Esophagus mucosa (tissue), 1 donor: ENCODE measurements around the gene ELMOD3. TPM values are rescaled to one million over a fixed set of nuclear protein-coding genes. Genes with fewer than 3 reads are reported as not detected.
"Not testable (repeated sequence)": the region's sequence is repeated elsewhere in the genome, so short reads cannot be mapped to it uniquely, and the experiment has no call there.

ENCODE experiments used
- ATAC-seq: fragments of 200-7000 bp; cut with Tn5 transposase; one replicate; pipeline ENCODE4 v1.9.1; 2020
- total RNA-seq: library from RNA; stranded (reverse); gene quantifications from one replicate; pipeline ENCODE4 v1.2.4, GENCODE V29; 2023
- donor health status: DM: yes; HTN: yes; CAD: no.

The ELMOD3 gene
- total RNA-seq, result 8.1 TPM

DNA sequence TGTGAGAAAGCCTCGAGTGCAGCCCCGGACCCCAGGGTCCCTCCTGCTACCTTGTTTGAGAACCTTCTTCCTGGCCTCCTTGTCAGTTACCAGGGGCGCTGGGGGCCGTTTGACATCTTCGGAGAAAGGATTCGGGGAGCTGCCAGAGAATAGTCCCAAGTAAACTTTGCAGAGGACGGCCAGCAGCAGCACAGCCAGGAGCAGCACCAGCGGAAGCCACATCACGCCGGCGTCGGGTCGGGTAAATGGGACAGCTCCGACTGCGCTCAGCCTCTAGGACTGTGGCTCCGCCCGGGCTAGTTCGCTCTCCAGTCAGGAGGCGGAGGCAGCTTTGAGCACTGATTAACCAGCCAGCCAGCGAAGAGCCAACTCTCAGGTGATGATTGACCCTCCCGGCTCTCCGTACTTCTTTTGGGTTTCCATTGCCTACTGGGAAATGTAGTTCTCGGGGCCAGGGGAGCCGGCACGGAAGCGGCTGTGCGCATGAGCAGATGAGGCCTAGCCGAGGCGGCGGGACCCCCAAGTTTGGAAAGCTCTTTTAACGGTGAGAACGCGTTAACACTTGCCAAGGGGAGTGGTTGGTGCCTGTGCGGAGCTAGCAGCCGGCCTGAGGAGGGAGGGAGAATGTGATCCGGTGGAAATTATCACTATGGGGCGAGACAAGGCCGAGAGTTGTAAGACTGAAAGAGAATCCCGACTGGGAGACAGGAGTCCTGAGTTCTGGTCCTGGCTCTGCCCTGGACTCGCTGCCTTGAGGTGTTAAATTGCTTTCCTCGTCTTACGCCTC is at the start of gene ELMOD3, which contains the start of gene RETSAT:
Gene ELMOD3, plus strand, starts transcription at position 484 of the 787 bp plus-strand sequence. CDS start 2,430 bp downstream, outside the sequence.
Gene RETSAT, minus strand, starts transcription at position 243 of the 787 bp plus-strand sequence. Its CDS starts 21 bp downstream, at position 222.
- peak; percentile 98 for ATAC-seq

DNA sequence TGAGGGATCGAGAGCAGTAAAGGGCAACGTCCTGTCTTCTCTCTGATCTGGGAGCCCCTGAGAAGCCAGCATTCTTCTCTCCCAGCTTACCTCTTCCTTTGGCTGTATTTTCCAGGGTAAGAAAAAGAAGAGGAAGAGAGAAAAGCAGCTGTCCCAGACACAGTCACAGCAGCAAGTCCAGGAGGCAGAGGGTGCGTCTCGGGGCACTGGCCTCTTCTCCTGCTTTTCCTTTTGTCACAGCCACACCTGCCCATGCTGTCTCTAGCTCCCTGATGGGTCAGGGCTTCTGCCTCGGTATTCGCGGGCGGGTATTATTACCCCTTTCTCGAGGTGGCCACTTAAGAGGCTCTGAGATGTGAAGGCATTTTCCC is 47.1 kb upstream of the ELMOD3 start:
- ATAC-seq, result no peak

DNA sequence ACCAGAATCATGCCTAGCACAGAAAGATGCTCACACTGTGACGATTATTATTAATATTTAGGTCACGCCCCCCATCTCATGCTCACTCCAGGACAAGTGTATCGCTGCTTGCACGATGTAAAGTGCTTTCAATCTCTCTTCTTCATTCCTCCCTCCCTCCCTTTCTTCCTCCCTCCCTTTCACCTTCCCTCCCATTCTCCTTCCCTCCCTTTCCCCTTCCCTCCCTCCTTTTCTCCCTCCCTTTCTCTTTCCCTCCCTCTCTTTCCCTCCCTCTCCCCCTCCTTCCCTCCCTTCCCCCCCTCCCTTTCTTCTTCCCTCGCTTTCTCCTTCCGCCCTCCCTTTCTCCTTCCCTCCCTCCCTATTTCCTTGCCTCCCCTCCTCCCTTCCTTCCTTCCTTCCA is 46.4 kb upstream of the ELMOD3 start:
- no peak for ATAC-seq

DNA sequence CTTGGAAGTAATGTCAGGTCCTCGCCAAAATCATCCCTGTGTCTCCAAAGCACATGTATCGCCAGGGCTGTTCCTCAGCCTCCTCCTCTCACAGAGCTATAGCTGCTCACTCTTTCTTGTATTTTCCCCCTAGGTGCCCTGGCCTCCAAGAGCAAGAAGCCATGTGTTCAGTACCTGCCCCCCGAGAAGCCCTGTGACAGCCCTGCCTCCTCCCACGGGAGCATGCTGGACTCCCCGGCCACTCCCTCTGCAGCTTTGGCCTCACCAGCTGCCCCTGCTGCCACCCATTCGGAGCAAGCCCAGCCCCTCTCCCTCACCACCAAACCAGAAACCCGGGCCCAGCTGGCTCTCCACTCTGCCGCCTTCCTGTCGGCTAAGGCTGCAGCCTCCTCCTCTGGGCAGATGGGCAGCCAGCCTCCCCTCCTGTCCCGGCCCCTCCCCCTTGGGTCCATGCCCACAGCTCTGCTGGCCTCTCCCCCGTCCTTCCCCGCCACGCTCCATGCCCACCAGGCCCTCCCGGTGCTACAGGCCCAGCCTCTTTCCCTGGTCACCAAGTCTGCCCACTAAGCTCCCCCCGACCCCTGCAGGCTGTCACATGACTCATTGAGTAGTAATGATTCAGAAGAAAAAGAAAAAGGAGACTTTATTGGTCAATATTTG is 45.5 kb upstream of the ELMOD3 start:
- ATAC-seq, result peak; percentile 20

DNA sequence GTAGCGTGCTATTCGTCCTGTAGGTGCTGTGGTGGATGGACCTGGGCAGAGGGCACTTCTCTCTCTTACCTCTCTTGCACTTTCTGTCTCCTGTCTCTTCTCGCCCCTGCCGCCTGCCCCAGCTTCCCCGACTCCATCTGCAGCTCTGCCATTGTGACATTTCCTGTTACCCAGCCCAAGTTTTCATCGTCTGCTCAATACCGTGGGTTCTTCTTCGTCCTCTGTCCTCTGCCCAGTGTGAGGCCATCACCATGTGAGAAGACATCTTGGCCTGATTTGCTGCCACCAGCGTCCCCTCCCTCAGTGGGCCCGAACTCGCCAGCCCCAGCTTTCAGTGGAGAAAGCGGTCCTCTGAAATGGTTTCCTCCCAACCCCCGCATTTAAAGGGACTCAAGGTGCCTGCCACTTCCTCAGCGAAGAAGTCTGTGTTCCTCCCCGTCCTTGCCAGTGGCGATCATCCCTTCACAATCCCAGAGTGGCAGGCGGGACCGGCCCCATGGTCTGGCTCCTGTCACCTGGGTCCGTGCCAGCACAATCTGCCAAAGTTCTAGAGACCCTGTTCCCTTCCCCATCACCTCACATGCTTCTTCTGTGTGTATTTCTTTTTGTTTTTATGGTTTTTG is 44.8 kb upstream of the ELMOD3 start:
- ATAC-seq, result no peak

DNA sequence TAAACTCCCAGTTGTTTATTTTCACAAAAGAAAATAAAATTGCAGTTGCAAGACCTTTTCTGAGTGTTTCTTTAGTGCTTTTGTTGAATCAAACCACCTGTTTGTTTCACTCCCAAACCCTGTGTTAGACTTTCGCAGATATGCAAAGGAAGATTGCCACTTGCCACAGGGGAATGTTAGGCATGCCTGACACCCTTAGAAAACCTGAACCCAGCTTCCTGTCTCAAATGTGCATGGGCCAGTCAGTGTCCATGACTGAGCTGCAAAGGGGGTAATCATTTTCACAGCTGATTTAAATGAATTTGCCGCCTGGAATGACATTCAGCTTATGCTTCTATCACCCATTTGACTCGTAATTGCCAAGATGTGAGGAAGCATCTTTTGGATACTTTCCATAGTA is 44.2 kb upstream of the ELMOD3 start:
- ATAC-seq, result no peak

DNA sequence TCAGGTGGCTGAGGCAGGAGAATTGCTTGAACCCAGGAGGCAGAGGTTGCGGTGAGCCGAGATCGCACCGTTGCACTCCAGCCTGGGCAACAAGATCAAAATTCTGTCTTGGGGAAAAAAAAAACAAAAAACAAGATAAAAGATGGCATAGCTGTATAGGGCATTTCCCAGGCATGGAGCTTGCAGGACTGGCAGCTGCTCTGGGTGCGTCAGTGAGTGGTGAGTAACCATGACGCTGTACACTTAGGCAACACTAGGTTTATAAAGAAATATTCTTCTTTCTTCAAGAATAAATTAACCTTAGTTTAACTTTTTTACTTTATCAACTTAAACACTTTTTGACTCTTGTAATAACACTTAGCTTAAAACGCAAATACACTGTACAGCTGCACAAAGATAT is 42.2 kb upstream of the ELMOD3 start:
- ATAC-seq, result peak; percentile 75

DNA sequence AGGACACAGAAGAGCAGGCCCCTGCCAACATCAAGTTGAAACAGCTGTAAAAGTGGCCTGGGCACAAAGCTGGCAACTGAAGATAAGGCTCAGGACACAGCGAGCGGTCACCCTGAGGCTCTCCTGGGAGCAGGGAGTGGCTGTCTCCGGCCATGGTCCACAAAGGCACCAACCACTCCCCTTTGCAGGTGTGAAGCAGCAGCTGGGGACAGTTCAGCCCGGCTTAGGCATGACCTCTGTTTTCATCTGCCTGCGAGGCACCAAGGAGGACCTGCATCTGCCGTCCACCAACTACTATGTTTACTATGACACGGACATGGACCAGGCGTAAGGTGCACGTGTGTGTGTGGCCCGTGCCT is 39.7 kb upstream of the ELMOD3 start:
- ATAC-seq, result no peak

DNA sequence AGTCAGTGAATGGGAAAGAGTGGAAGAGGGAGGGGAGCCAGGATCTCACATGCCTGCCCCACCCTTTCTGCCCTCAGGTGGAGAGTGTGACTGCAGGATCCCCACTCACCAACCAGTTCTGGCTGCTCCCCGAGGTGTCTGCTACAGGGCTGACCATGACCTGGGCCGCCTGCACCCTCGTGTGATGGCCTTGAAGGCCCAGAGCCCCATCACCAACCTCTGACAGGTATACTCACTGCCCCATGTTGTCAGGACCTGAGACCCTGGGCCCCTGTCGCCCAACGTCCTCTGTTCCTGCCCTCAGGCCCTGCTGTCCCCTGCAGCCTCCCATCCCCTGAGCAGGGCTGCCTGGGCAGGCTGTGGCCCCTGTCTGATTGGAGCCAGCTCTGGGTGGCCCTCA is 38.6 kb upstream of the ELMOD3 start:
- ATAC-seq, result not testable (repeated sequence)

DNA sequence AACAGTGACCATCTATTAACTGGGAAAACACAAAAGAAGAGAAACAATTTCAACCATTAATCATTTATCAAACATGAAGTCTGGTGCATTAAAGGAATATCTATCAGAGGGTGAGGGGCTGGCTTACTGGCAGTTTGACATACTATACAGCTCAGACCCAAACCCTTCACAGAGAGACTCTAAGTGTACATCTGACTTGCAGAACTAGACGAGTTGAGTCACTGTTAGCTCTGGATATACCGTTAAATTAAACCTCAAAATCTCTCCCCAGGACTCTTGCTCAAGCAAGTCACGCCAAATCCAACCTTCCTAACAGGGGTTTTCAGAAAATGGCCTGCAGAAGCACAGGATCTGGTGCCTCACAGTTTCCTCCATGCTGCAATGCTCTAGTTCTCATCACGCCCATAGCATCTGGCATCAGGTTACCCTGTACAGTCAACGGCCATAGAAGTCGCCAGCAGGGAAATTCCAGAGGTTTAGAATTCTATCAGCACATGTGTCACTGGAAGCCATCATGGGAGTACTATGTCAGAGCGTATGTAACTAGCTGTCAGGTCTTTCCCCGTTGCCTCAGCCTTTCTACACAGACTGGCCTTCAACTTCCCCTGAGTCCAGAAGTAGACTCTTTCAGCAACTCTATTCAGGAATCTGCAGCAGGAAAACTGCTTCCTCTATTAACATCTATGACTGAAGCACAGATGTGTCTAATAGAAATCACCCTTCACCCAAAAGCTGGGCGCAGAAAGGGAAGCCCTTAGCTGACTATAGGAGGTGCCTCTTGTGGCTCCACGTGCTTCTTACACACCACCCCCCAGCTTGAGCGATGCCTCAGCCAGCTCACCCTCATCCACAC is 36.1 kb upstream of the ELMOD3 start:
- ATAC-seq, result peak; percentile 42

DNA sequence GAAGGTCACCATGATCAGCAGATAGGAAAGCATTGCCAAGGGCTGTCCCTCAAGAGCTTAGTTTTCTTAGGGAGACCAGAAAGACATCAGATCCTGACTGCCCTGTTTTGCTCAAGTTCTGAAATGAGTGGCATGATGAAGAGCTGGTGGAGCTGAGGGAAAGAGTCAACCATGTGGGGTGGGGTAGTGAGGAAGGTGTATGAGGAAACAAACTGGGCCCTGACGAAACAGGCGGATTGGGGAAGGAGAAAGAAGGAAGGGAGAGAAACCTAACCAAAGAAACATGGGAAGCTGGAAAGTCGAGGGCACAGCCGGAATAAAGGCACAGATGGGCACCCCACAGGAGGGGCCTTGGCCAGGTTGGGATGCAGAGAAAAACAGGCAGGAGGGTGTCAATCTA is 34.8 kb upstream of the ELMOD3 start:
- ATAC-seq, result no peak

DNA sequence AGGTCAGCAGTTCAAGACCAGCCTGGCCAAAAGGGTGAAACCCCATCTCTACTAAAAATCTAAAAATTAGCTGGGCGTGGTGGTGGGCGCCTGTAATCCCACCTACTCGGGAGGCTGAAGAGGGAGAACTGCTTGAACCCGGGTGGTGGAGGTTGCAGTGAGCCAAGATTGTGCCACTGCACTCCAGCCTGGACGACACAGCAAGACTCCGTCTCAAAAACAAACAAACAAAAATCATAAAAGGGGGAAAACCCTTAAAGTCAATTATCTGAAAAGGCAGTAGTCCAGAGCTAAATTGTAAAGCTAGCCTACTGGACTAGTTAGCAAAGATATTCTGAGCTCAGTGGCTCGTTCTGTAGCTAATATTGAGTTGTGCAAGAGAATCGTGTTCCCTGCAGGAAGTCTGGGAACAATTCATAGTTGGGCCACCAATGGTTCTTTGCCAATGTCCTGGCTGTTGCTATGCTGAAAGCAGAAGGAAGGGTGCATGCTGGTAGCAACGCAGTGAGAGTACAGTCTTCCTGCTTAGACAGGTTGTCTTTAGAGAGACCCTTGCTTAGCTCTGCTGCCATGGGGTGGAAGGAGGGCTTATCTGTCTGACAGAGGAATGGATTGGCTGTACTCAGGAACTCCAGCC is 31.1 kb upstream of the ELMOD3 start:
- ATAC-seq, result no peak

DNA sequence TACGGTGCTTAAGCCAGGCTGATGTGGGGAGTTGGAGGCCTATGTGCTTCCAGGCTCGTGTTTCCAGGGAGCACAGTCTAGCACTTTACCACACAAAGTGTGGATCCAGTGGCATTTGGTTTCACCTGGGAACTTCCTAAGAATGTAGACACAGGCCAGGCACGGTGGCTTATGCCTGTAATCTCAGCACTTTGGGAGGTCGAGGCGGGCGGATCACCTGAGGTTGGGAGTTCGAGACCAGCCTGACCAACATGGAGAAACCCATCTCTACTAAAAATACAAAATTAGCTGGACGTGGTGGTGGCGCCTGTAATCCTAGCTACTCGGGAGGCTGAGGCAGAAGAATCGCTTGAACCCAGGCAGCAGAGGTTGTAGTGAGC is 30.6 kb upstream of the ELMOD3 start:
- not testable (repeated sequence) for ATAC-seq

DNA sequence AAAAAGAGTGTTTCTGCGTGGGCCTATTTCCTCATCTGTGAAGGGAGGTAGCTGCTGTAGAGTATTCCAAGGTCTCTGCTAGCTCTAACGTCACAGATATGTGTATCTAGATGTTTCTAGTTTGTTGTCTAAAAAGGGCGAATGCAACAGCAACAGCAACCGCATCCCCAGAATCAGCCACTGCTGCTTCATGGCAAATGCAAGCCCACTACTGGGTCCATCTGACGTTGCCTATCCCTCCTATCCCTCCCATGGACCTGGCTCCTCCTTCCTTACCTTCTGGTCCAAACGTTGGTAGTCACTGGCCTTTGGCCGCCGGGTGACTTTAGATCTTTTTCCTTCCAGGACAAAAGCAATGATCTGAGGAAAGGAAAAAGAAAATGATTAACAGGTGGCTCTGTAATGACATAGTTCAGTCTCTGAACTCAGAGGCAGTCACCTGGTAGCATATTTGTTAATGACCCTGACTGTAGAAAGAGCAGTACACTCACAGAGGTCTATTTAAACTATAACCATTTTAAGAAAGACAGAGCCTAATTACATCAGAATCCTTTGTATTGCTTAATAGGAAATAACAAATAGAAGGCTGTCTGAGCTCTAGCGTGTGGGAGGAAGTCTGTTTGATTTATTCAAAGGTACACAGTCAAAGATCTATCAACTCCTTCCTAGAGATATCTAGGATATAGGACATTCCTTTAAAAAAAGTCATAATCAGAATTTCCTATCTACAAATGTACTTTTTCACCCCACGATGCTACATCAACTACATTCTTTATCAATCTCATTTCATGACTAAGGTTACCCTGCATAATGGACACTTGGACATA is 29.7 kb upstream of the ELMOD3 start:
- ATAC-seq, result no peak

DNA sequence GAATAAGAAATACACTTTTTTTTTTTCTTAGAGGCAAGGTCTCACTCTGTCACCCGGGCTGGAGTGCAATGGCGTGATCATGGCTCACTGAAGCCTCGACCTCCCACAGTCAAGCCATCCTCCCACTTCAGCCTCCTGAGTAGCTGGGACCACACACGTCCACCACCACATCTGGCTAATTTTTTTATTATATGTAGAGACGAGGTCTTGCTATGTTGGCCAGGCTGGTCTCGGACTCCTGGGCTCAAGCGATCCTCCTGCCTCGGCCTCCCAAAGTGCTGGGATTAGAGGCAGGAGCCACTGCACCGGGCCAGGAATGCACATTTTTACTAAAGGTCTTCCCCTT is 29.1 kb upstream of the ELMOD3 start:
- ATAC-seq, result no peak

DNA sequence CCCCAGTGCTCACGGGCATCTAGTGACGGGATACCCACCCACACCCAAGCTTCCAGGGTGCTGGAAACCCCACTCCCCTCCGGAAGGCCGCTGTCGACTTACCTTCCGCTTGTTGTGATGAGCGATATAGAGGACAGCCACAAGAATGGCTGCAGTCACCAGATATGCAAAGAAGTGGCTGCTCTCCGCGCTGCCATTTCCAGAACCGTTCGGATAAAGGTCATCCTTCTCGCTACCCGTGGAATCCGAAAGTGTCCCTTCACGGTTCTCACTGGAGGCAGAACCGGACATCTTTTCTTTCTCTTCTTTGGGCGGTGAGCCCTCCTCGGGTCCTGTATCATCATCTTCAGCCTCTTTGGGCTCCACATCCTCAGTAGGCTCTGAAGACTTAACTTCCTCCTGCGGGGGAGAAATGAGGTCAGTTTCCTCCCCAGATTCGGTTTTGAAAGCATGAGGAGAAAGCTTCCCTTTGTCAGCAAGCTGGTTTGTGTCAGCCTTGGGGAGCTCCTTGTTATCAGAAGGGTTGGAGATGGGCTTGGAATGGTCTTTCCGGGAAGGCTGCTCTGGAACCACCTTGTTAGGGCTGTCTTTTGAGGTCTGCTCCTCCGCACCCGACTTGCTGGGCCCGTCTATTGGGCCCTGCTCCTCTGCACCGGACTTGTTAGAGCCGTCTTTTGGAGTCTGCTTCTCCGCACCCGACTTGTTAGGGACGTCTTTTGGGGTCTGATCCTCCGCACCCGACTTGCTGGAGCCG is 28.0 kb upstream of the ELMOD3 start:
- peak; percentile 12 for ATAC-seq

DNA sequence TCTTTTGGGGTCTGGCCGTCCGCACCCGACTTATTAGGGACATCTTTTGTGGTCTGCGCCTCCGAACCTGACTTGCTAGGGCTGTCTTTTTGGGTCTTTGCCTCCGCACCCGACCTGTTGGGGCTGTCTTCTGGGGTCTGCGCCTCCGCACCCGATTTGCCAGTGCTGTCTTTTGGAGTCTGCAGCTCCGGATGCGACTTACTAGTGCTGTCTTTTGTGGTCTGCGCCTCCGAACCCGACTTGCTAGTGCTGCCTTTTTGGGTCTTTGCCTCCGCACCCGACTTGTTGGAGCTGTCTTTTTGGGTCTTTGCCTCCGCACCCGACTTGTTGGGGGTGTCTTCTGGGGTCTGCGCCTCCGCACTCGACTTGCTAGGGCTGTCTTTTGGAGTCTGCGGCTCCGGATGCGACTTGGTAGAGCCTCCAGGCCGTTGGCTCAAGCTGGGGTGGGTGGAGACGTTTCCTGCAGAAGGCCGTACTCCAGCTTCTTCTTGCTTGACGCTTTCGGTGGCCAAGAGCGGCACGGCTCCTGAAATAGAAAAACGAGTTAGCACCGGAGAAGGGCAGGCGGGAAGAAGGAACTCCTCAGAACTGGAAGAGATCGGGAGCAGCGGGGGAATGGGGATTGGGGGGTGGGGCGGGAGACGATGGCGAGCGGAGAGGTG is 27.3 kb upstream of the ELMOD3 start:
- ATAC-seq, result peak; percentile 57

DNA sequence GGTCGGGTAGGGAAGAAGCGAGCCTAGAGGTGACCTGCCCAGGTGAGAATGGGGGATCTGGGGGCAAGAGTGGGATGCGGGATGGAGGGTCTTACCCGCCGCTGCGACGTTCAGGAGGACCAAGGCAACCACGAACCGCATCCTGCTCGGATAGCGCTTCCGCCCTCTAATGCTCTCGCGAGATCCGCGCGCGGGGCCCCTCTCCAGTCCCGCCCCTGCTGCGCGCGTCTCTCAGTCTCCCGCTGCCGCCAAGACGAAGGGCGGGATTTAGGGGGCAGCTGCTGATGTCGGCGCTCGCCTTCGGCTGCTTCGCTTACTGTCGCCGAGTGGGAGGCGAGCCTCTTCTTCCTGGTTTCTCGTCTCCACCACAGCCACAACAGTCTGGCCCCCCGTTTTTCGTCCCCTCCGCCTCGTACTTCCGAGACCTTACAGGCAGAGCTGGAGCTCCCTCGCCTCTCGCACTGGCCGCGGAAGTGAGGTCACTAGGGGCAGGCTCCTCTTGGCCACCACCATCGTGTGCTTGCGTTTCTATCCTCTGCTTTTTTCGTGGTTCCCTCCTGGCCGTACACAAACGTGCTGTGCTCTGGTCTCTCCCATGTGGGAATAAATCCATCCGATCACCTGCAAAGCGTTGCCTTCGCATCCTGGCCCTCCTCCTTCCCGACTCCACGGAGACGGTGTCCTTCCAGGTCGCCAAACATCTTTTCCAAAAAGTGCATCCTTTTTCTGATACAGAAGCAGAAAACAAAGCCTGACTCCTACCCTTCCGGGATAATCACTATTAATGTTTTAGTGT is 26.5 kb upstream of the ELMOD3 start, which contains the start of gene TGOLN2:
Gene TGOLN2, minus strand, starts transcription at position 168 of the 796 bp plus-strand sequence. Its CDS starts 27 bp downstream, at position 141.
- peak; percentile 99 for ATAC-seq

DNA sequence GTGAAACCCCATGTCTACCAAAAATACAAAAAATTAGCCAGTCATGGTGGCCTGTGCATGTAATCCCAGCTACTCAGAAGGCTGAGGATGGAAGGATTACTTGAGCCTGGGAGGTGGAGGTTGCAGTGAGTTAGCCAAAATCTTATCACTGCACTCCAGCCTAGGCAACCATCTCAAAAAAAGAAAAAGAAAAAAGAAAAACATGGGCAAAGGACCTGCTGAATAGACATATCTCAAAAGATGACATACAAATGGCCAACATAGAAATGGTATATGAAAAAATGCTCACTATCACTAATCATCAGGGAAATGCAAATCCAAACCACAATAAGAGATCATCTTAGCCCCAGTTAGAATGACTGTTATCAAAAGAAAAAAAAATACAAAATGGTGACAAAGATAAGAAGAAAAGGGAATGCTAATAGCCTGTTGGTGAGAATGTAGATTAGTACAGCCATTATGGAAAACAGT is 25.4 kb upstream of the ELMOD3 start:
- ATAC-seq, result no peak
